GM15510 (cell line): Measurements from ENCODE around the gene LEMD3.

Experiments
- POLR2A ChIP-seq: IDR thresholded peaks from 3 replicates; pipeline ENCODE4 v1.6.1; 2011; ENCODE audit warnings: borderline replicate concordance; ENCODE audit not compliant: insufficient read length; ENCODE audit errors: extremely low read depth

The LEMD3 gene

GRCh38 chr12:65188179-65188701 is 18.9 kb downstream of the LEMD3 start:
- TF ChIP-seq POLR2A: no peak

- no peak for TF ChIP-seq POLR2A
Observed at GRCh38 chr12:65189028-65189718, 19.8 kb downstream of the LEMD3 start.

GRCh38 chr12:65192963-65193516 is 23.7 kb downstream of the LEMD3 start:
- TF ChIP-seq POLR2A: no peak

GRCh38 chr12:65194949-65195348 is 25.6 kb downstream of the LEMD3 start:
- TF ChIP-seq POLR2A: no peak

- TF ChIP-seq POLR2A: no peak
Observed at GRCh38 chr12:65195387-65196055, 26.1 kb downstream of the LEMD3 start.

GRCh38 chr12:65196762-65197567 is 27.6 kb downstream of the LEMD3 start:
- no peak for TF ChIP-seq POLR2A

- no peak for TF ChIP-seq POLR2A
Observed at GRCh38 chr12:65199604-65200003, 30.2 kb downstream of the LEMD3 start.

GRCh38 chr12:65200007-65200665 is 30.8 kb downstream of the LEMD3 start:
- no peak for TF ChIP-seq POLR2A

- TF ChIP-seq POLR2A: no peak
Observed at GRCh38 chr12:65203376-65203775, 34.0 kb downstream of the LEMD3 start.

- no peak for TF ChIP-seq POLR2A
Observed at GRCh38 chr12:65204886-65205525, 35.6 kb downstream of the LEMD3 start.

- no peak for TF ChIP-seq POLR2A
Observed at GRCh38 chr12:65205886-65206285, 36.5 kb downstream of the LEMD3 start.

- no peak for TF ChIP-seq POLR2A
Observed at GRCh38 chr12:65208125-65208524, 38.7 kb downstream of the LEMD3 start.

- no peak for TF ChIP-seq POLR2A
Observed at GRCh38 chr12:65208964-65209654, 39.7 kb downstream of the LEMD3 start.
